ENCODE results near the gene STRN3.

STRN3 gene

DNA sequence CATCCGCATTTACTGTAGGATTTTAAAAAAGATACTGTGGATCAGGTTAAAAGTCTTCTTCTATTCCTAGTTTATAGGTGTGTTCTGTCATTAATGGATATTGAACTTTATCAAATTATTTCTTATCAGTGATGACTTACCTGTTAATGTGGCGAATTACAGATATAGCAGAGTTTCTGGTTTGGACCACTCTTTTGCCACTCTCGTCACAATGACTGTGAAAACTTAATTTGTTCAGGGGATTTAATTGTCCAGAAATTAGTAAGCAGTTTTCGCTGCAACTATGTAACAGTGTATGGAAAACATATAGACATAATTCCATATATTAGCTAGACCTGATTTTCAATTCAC, 137.0 kb downstream of the STRN3 start:
- Histone ChIP-seq H3K4me2 (ENCODE audit: low read length) (no peak overlapping the region), H3K9me3 (ENCODE audit: control insufficient read depth, insufficient read depth, low read length) (no peaks in the 10 kb centered on the region), H3K27me3 (ENCODE audit: control insufficient read depth, low read length) (no peaks in the 10 kb centered on the region), H3K27ac (ENCODE audit: low read depth, low read length) (no peak overlapping the region), H4K20me1 (ENCODE audit: control insufficient read depth, insufficient read depth, low read depth, low read length) (no peaks in the 10 kb centered on the region), H3K36me3 (ENCODE audit: control insufficient read depth, low read length) (peaks cover 90% of the 10 kb centered on the region), H3K4me3 (ENCODE audit: low read length) (no peak overlapping the region), H3K9me2 (replicated peaks; ENCODE audit: control insufficient read depth, low read length) (no peaks in the 10 kb centered on the region), H3F3A (ENCODE audit: control insufficient read depth, insufficient read depth) (peaks cover 22% of the 10 kb centered on the region), H3K4me1 (ENCODE audit: control insufficient read depth, low read length) (0 out of 2 replicates have a peak, but pooled peaks cover 4% of the 10 kb centered on the region), H3K79me2 (ENCODE audit: control insufficient read depth, low read length) (no peaks in the 10 kb centered on the region)
- TF ChIP-seq EZH2phosphoT487 (IDR thresholded peaks at IDR 0.05; ENCODE audit: borderline replicate concordance, low read length), result no peak
- TF ChIP-seq, protein P1, sequence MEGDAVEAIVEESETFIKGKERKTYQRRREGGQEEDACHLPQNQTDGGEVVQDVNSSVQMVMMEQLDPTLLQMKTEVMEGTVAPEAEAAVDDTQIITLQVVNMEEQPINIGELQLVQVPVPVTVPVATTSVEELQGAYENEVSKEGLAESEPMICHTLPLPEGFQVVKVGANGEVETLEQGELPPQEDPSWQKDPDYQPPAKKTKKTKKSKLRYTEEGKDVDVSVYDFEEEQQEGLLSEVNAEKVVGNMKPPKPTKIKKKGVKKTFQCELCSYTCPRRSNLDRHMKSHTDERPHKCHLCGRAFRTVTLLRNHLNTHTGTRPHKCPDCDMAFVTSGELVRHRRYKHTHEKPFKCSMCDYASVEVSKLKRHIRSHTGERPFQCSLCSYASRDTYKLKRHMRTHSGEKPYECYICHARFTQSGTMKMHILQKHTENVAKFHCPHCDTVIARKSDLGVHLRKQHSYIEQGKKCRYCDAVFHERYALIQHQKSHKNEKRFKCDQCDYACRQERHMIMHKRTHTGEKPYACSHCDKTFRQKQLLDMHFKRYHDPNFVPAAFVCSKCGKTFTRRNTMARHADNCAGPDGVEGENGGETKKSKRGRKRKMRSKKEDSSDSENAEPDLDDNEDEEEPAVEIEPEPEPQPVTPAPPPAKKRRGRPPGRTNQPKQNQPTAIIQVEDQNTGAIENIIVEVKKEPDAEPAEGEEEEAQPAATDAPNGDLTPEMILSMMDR (IDR thresholded peaks at IDR 0.05; ENCODE audit: low read depth, low read length, poor library complexity, severe bottlenecking), result no peak

DNA sequence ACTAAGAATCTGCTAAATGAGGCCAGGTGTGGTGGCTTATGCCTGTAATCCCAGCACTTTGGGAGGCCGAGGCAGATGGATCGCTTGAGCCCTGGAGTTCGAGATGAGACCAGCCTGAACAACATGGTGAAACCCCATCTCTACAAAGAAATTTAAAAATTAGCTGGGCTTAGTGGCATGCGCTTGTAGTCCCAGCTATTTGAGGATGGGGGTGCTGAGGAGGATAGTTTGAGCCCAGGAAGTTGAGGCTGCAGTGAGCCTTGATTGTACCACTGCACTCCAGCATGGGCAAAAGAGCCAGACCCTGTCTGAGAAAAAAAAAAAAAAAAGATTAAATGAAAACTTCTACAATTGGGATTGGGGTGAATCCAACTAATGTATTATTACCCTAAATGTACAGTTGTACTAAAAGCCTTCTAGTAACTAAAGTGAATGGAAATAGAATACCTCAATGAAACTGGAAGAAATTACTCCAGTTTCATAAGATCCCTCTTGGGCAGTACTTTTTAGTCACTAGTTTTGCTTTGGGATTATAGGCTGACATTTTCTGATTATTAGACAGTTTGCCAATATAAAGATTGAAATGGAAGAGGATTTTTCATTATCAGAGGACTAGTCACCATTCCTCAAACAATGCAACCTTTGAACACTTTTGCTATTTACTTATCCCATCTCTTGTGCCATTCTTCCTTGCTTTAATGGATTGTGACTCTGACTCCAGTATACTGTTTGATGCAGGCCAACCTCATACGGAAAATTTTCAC, 137.5 kb downstream of the STRN3 start:
- Histone ChIP-seq H3K9me2 (replicated peaks; ENCODE audit: control insufficient read depth, low read length) (no peaks in the 10 kb centered on the region), H3K4me2 (ENCODE audit: low read length) (no peak overlapping the region), H4K20me1 (ENCODE audit: control insufficient read depth, insufficient read depth, low read depth, low read length) (no peaks in the 10 kb centered on the region), H3K27ac (ENCODE audit: low read depth, low read length) (no peak overlapping the region), H3K9me3 (ENCODE audit: control insufficient read depth, insufficient read depth, low read length) (no peaks in the 10 kb centered on the region), H3K27me3 (ENCODE audit: control insufficient read depth, low read length) (no peaks in the 10 kb centered on the region), H3K79me2 (ENCODE audit: control insufficient read depth, low read length) (no peaks in the 10 kb centered on the region), H3K4me3 (ENCODE audit: low read length) (no peak overlapping the region), H3K4me1 (ENCODE audit: control insufficient read depth, low read length) (0 out of 2 replicates have a peak, but pooled peaks cover 4% of the 10 kb centered on the region), H3K36me3 (ENCODE audit: control insufficient read depth, low read length) (peaks cover 92% of the 10 kb centered on the region), H3F3A (ENCODE audit: control insufficient read depth, insufficient read depth) (peaks cover 17% of the 10 kb centered on the region)
- no peak for TF ChIP-seq EZH2phosphoT487 (IDR thresholded peaks at IDR 0.05; ENCODE audit: borderline replicate concordance, low read length)
- TF ChIP-seq, protein P1 (IDR thresholded peaks at IDR 0.05; ENCODE audit: low read depth, low read length, poor library complexity, severe bottlenecking), result no peak

DNA sequence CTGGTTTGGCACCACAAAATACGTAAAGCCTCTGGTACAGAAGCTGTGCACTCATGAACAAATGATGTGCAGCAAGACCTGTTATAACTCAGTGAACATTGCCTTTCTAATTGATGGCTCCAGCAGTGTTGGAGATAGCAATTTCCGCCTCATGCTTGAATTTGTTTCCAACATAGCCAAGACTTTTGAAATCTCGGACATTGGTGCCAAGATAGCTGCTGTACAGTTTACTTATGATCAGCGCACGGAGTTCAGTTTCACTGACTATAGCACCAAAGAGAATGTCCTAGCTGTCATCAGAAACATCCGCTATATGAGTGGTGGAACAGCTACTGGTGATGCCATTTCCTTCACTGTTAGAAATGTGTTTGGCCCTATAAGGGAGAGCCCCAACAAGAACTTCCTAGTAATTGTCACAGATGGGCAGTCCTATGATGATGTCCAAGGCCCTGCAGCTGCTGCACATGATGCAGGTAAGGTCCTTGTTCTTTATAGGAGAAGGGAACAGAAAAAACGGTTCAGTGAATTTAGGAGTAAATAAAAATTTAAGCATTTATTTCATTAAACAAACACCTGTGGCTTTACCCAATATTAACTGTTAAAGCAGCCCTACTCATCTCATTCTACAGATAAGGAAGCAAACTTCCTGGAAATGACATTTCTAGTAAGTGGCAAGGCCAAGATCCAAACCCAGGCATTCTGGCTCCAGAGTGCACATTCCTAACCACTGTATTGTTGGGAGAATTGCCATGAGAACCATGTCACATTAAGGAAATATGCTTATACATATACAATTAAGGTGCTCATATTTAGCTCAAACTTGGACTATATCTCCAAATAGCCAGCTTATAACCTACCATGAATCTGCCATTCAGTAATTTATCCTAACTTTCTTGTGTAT, 140.1 kb downstream of the STRN3 start:
- no peaks in the 10 kb centered on the region for H3K4me1 ChIP-seq (ENCODE audit: control insufficient read depth, low read length)
- no peaks in the 10 kb centered on the region for H3K79me2 ChIP-seq (ENCODE audit: control insufficient read depth, low read length)
- TF ChIP-seq, protein P1 (IDR thresholded peaks at IDR 0.05; ENCODE audit: low read depth, low read length, poor library complexity, severe bottlenecking), result no peak
- no peak for TF ChIP-seq EZH2phosphoT487 (IDR thresholded peaks at IDR 0.05; ENCODE audit: borderline replicate concordance, low read length)
- no peaks in the 10 kb centered on the region for H4K20me1 ChIP-seq (ENCODE audit: control insufficient read depth, insufficient read depth, low read depth, low read length)
- H3K9me2 ChIP-seq (replicated peaks; ENCODE audit: control insufficient read depth, low read length), result no peaks in the 10 kb centered on the region
- H3K4me2 ChIP-seq (ENCODE audit: low read length), result no peak overlapping the region
- H3K4me3 ChIP-seq (ENCODE audit: low read length), result no peak overlapping the region
- peaks cover 15% of the 10 kb centered on the region for H3F3A ChIP-seq (ENCODE audit: control insufficient read depth, insufficient read depth)
- no peak overlapping the region for H3K27ac ChIP-seq (ENCODE audit: low read depth, low read length)
- peaks cover 91% of the 10 kb centered on the region for H3K36me3 ChIP-seq (ENCODE audit: control insufficient read depth, low read length)
- no peaks in the 10 kb centered on the region for H3K27me3 ChIP-seq (ENCODE audit: control insufficient read depth, low read length)
- H3K9me3 ChIP-seq (ENCODE audit: control insufficient read depth, insufficient read depth, low read length), result no peaks in the 10 kb centered on the region
